Activated CD4-positive, CD25-positive, alpha-beta regulatory T cell treated with anti-CD3 and anti-CD28 coated beads, Interleukin-2, amount 50 U/mL, for 16 hours (primary cell): ENCODE data around the gene BCL2.

Experiments
- DNase-seq: peaks from one replicate; pipeline ENCODE4 v3.0.0-alpha.2; 2020; ENCODE audit warnings: low read depth, low spot score

The BCL2 gene

GRCh38 chr18:63158012-63158631 lies 161.4 kb downstream of the BCL2 start:
- DNase-seq, result no peak

- no peak for DNase-seq
Observed at GRCh38 chr18:63157293-63158011, 162.1 kb downstream of the BCL2 start.

- DNase-seq, result no peak
Observed at GRCh38 chr18:63155910-63156773, 163.4 kb downstream of the BCL2 start.

GRCh38 chr18:63155169-63155852 lies 164.3 kb downstream of the BCL2 start:
- peak; percentile 74 for DNase-seq

- DNase-seq, result no peak
Observed at GRCh38 chr18:63154350-63155152, 165.0 kb downstream of the BCL2 start.

- DNase-seq, result no peak
Observed at GRCh38 chr18:63152791-63153190, 166.8 kb downstream of the BCL2 start.

- no peak for DNase-seq
Observed at GRCh38 chr18:63152096-63152495, 167.5 kb downstream of the BCL2 start.

GRCh38 chr18:63151539-63151938 lies 168.0 kb downstream of the BCL2 start:
- no peak for DNase-seq

GRCh38 chr18:63150942-63151421 lies 168.6 kb downstream of the BCL2 start:
- no peak for DNase-seq

GRCh38 chr18:63150326-63150725 lies 169.2 kb downstream of the BCL2 start:
- DNase-seq, result no peak

GRCh38 chr18:63149302-63149587 lies 170.3 kb downstream of the BCL2 start:
- DNase-seq, result no peak

- DNase-seq, result no peak
Observed at GRCh38 chr18:63148449-63149301, 170.9 kb downstream of the BCL2 start.

GRCh38 chr18:63147973-63148372 lies 171.6 kb downstream of the BCL2 start:
- DNase-seq, result no peak

- no peak for DNase-seq
Observed at GRCh38 chr18:63146828-63147409, 172.7 kb downstream of the BCL2 start.

GRCh38 chr18:63145851-63146555 lies 173.6 kb downstream of the BCL2 start:
- no peak for DNase-seq

- no peak for DNase-seq
Observed at GRCh38 chr18:63145166-63145850, 174.3 kb downstream of the BCL2 start.

- DNase-seq, result no peak
Observed at GRCh38 chr18:63144748-63145147, 174.8 kb downstream of the BCL2 start.

GRCh38 chr18:63143330-63143771 lies 176.2 kb downstream of the BCL2 start:
- DNase-seq, result no peak
